K562 (cell line): ENCODE results near the gene GMPR. TPM values are rescaled to one million over a fixed set of nuclear protein-coding genes. Genes with fewer than 3 reads are reported as not detected.

Experiments
- ASH1L ChIP-seq: fragments of 450-650 bp; IDR thresholded peaks from 2 replicates; pipeline ENCODE4 v1.6.1; 2018; ENCODE audit warnings: borderline replicate concordance, mild to moderate bottlenecking, low read depth; ENCODE audit not compliant: partially characterized antibody
- C11orf30 ChIP-seq: fragments of 450-650 bp; IDR thresholded peaks from 2 replicates; pipeline ENCODE4 v1.6.1; 2016; ENCODE audit warnings: low read depth, mild to moderate bottlenecking
- E4F1 ChIP-seq: fragments of 250-450 bp; sonication (Bioruptor Pico); IDR thresholded peaks from 2 replicates; pipeline ENCODE4 v1.5.0; 2021; ENCODE audit warnings: mild to moderate bottlenecking, borderline replicate concordance
- MYNN ChIP-seq, 2 experiments: sonication (generic); formaldehyde crosslinking in 1 of 2; IDR thresholded peaks; 2 replicates each; pipeline versions ENCODE4 v1.5.0 to v1.6.1; 2016 to 2020; ENCODE audit warnings: antibody characterized with exemption in 1 of 2, missing genetic modification reagents in 1 of 2
- NFIC ChIP-seq: fragments of 450-650 bp; IDR thresholded peaks from 2 replicates; pipeline ENCODE4 v1.6.1; 2017; ENCODE audit warnings: mild to moderate bottlenecking, inconsistent platforms
- PCBP1 ChIP-seq: fragments of 200-400 bp; formaldehyde crosslinking; IDR thresholded peaks from 2 replicates; pipeline ENCODE4 v1.6.1; 2018; ENCODE audit warnings: mild to moderate bottlenecking, low read depth, low read length; ENCODE audit not compliant: poor library complexity, severe bottlenecking
- PHF20 ChIP-seq: fragments of 450-650 bp; IDR thresholded peaks from 2 replicates; pipeline ENCODE4 v1.6.1; 2018; ENCODE audit not compliant: partially characterized antibody
- PTTG1 ChIP-seq: fragments of 450-650 bp; IDR thresholded peaks from 2 replicates; pipeline ENCODE4 v1.6.1; 2016; ENCODE audit warnings: low read depth, mild to moderate bottlenecking, missing genetic modification characterization, missing compliant biosample characterization
- SNRNP70 ChIP-seq: fragments of 200-400 bp; formaldehyde crosslinking; optimal IDR thresholded peaks from 2 replicates; pipeline ENCODE3; 2017; ENCODE audit warnings: low read depth, low read length
- SPI1 ChIP-seq: IDR thresholded peaks from 2 replicates; pipeline ENCODE4 v1.6.1; 2011; ENCODE audit warnings: low read depth, low read length, control low read depth, borderline replicate concordance
- TBP ChIP-seq: optimal IDR thresholded peaks from 2 replicates; pipeline ENCODE3; 2011; ENCODE audit warnings: low read depth, low read length, improper control_type of control experiment
- ZKSCAN3 ChIP-seq: fragments of 250-450 bp; sonication (Bioruptor Pico); IDR thresholded peaks from 2 replicates; pipeline ENCODE4 v1.4.0; 2020
- ZNF165 ChIP-seq: fragments of 250-450 bp; sonication (Bioruptor Pico); IDR thresholded peaks from 2 replicates; pipeline ENCODE4 v1.4.0; 2020; ENCODE audit warnings: borderline replicate concordance
- ZNF174 ChIP-seq: fragments of 250-450 bp; sonication (Bioruptor Pico); IDR thresholded peaks from 2 replicates; pipeline ENCODE4 v1.4.0; 2020; ENCODE audit warnings: mild to moderate bottlenecking
- ZNF282 ChIP-seq: sonication (generic); formaldehyde crosslinking; IDR thresholded peaks from 2 replicates; pipeline ENCODE4 v1.8.1; 2023; ENCODE audit warnings: missing genetic modification reagents
- ZNF398 ChIP-seq: fragments of 250-450 bp; sonication (Bioruptor Pico); IDR thresholded peaks from 2 replicates; pipeline ENCODE4 v1.8.0; 2021; ENCODE audit warnings: moderate library complexity, mild to moderate bottlenecking, inconsistent platforms
- ZNF707 ChIP-seq: fragments of 250-450 bp; sonication (Bioruptor Pico); conservative IDR thresholded peaks from 2 replicates; pipeline ENCODE4 v1.8.0; 2022; ENCODE audit warnings: inconsistent platforms, mild to moderate bottlenecking, moderate library complexity
- polyA plus RNA-seq, 8 experiments: library from polyadenylated mRNA; depleted of rRNA in 4 of 8; stranded (reverse) in 5 of 8; unstranded in 3 of 8; fragments of >200 nt; fragmentation: Nextera tagmentation in 2 of 8; fragmentation: Illumina TruSeq in 1 of 8; extraction: Ambion mirVana in 2 of 8; extraction: Trizol in 1 of 8; gene quantifications; 2 replicates each; pipeline versions ENCODE4 v1.2.1 to v1.2.3, GENCODE V29; 2011 to 2014; ENCODE audit warnings: inconsistent platforms in 1 of 8, missing spikeins in 1 of 8
- total RNA-seq, 7 experiments: library from RNA; depleted of rRNA in 6 of 7; stranded (reverse); fragments of >200 nt in 6 of 7; fragmentation: Illumina TruSeq in 2 of 7; extraction: Trizol in 2 of 7; gene quantifications; 2 replicates each; pipeline versions ENCODE4 v1.2.1 to v1.2.3, GENCODE V29; 2011 to 2021; ENCODE audit warnings: low replicate concordance in 1 of 7
- TF ChIP-seq, protein P1 (sequence below): fragments of 450-650 bp; IDR thresholded peaks from 2 replicates; pipeline ENCODE4 v1.6.1; 2016; ENCODE audit warnings: borderline replicate concordance

GMPR gene
- total and polyA plus RNA-seq, 9 of the 15 experiments (the other 6 are each of a cell fraction or from before 2014, with no cell fraction given): 34.6 to 83.7 (median 49.8) TPM

GRCh38 chr6:16265351-16266341 is 27.3 kb downstream of the GMPR start (continued):
- TF ChIP-seq SNRNP70 (peak; percentile 31), ZNF398 (no peak), ZNF282 (CRISPR knock-in tag) (no peak), PHF20 (peak; percentile 42), ZNF174 (CRISPR knock-in tag) (0 out of 2 replicates have a peak, but pooled peaks have one; percentile 77), ZNF165 (CRISPR knock-in tag) (peak; percentile 52), C11orf30 (peak; percentile 86), ASH1L (peak; percentile 83), ZNF707 (CRISPR knock-in tag) (no peak), NFIC (peak; percentile 86), MYNN (IDR thresholded peaks at IDR 0.05) (peak; percentile 80), MYNN (CRISPR knock-in tag; IDR thresholded peaks at IDR 0.05) (no peak), PCBP1 (no peak), SPI1 (no peak), E4F1 (CRISPR knock-in tag) (no peak), ZKSCAN3 (CRISPR knock-in tag) (no peak), TBP (peak; percentile 98), PTTG1 (tag) (no peak)
- TF ChIP-seq, protein P1, sequence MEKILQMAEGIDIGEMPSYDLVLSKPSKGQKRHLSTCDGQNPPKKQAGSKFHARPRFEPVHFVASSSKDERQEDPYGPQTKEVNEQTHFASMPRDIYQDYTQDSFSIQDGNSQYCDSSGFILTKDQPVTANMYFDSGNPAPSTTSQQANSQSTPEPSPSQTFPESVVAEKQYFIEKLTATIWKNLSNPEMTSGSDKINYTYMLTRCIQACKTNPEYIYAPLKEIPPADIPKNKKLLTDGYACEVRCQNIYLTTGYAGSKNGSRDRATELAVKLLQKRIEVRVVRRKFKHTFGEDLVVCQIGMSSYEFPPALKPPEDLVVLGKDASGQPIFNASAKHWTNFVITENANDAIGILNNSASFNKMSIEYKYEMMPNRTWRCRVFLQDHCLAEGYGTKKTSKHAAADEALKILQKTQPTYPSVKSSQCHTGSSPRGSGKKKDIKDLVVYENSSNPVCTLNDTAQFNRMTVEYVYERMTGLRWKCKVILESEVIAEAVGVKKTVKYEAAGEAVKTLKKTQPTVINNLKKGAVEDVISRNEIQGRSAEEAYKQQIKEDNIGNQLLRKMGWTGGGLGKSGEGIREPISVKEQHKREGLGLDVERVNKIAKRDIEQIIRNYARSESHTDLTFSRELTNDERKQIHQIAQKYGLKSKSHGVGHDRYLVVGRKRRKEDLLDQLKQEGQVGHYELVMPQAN: peak; percentile 80; the same call in 1 of the 2 replicates
